Stimulated activated CD8-positive, alpha-beta memory T cell treated with anti-CD3 and anti-CD28 coated beads, Interleukin-2, amount 100 ng/mL, for 1 hour (primary cell): ENCODE measurements around the gene ADH5.
"Not testable (repeated sequence)": the region's sequence is repeated elsewhere in the genome, so short reads cannot be mapped to it uniquely, and the experiment has no call there.

Experiments used
- DNase-seq, 2 donors: peaks; one replicate each; pipeline ENCODE4 v3.0.0-alpha.2; 2020; ENCODE audit warnings: low read depth in 2 of 2

Gene ADH5

GRCh38 chr4:99088481-99089365 lies at the start of gene ADH5:
ADH5 (minus strand) TSS chr4:99088788; CDS start chr4:99088700, 88 bp downstream.
- peak; percentile 81 to 86 for DNase-seq

GRCh38 chr4:99136329-99136728 lies 47.7 kb upstream of the ADH5 start:
- no peak for DNase-seq

- DNase-seq, result no peak
Measured at GRCh38 chr4:99135541-99136162, 47.1 kb upstream of the ADH5 start.

GRCh38 chr4:99134586-99134985 lies 46.0 kb upstream of the ADH5 start:
- no peak for DNase-seq

GRCh38 chr4:99131378-99131777 lies 42.8 kb upstream of the ADH5 start:
- DNase-seq, result no peak

- no peak for DNase-seq
Measured at GRCh38 chr4:99126376-99126775, 37.8 kb upstream of the ADH5 start.

- DNase-seq, result no peak
Measured at GRCh38 chr4:99121008-99121407, 32.4 kb upstream of the ADH5 start.

- DNase-seq, result no peak
Measured at GRCh38 chr4:99120501-99120900, 31.9 kb upstream of the ADH5 start.

- DNase-seq, result no peak
Measured at GRCh38 chr4:99117876-99118693, 29.5 kb upstream of the ADH5 start.

- not testable (repeated sequence) for DNase-seq
Measured at GRCh38 chr4:99117122-99117841, 28.7 kb upstream of the ADH5 start.

- DNase-seq, result not testable (repeated sequence)
Measured at GRCh38 chr4:99109286-99109685, 20.7 kb upstream of the ADH5 start.

- no peak for DNase-seq
Measured at GRCh38 chr4:99104153-99104552, 15.6 kb upstream of the ADH5 start.

GRCh38 chr4:99103166-99103565 lies 14.6 kb upstream of the ADH5 start:
- DNase-seq, result no peak

- no peak for DNase-seq
Measured at GRCh38 chr4:99102634-99103033, 14.0 kb upstream of the ADH5 start.

GRCh38 chr4:99100876-99101275 lies 12.3 kb upstream of the ADH5 start:
- DNase-seq, result no peak

- not testable (repeated sequence) for DNase-seq
Measured at GRCh38 chr4:99099814-99100213, 11.2 kb upstream of the ADH5 start.

- no peak for DNase-seq
Measured at GRCh38 chr4:99099311-99099710, 10.7 kb upstream of the ADH5 start.

GRCh38 chr4:99091841-99092240 lies 3.3 kb upstream of the ADH5 start:
- DNase-seq, result not testable (repeated sequence)

- DNase-seq, result no peak
Measured at GRCh38 chr4:99091216-99091575, 2.6 kb upstream of the ADH5 start.

GRCh38 chr4:99090481-99091215 lies 2.1 kb upstream of the ADH5 start:
- no peak for DNase-seq

- DNase-seq, result no peak
Measured at GRCh38 chr4:99088023-99088449, 552 bp downstream of the ADH5 start.
